GDM1 (cell line): ENCODE results near the gene FAM240B.

Experiments
- DNase-seq: peaks from one replicate; lab custom pipeline; 2025; lab: John Stamatoyannopoulos, UW

FAM240B gene

DNA sequence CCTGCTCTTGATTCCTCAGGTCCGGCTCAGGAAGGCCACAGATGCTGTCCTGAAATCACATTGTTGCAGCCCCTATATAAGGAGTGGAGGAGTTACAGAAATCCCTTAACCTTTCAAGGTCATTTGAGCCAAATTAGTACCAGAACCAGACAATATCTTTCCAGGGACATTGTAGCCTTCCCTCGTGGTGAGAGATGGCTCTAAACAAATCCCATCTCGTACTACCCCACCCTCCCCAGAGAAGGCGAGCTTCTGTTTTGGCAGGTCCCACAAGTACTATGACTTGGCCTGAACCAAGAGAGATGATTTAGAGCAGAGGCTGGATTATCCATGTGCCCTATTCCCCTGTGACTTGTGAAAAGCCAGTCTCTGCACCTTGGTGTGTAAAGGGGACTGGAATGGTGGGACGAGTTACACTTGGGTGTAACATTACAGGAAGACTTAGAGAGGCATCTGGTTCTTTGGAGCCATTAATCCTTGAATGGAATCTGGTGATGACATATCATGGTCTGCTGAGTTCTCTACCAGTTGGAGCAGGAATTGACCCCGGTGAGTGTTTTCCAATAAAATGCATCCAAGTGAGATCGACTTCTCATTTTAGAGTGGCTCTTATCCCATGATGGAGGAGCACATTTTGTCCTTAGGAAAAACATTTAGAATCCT lies at the start of gene FAM240B:
Gene FAM240B (minus strand): TSS at position 51 of the 663 bp plus-strand sequence. CDS start 16,134 bp downstream, outside the sequence.
- no peak for DNase-seq

DNA sequence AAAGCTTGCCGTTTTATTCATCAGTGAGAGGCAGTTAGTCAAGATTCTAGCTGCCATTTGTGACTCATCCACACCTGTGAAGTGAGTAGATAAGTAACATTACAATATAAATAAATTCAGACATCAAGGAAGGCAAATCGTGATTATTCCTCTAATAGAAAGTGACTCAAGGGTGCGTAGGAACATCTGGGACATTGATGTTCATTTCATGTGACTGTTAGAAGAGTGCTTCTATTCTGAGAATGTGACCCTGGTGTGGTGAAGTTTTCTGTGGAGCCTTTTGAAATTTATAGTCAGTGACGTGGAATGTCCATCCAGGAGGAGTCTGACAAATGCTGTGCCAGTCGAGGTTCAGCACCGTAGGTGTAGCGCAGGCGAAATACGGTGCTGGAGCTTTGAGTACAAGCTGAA lies 48.4 kb upstream of the FAM240B start:
- DNase-seq: no peak

DNA sequence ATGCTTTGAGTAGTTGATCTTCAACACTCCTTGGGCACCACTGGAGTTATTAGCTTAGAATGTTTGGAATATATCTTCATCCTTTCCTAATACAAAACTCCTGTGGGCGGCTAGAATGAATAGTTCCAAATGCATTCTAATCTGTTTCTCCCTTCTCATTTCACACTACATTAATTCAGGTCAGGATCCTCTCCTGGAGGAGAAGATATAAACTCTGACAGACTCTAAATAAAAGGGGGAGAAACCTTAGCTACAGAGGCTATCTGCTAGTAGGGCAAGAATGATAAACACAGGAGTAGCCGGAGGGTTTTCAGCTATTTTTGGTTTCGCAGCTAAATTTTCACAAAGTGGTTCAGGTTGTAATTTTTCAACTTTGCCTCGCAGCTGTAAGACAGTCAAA lies 45.2 kb upstream of the FAM240B start:
- no peak for DNase-seq

DNA sequence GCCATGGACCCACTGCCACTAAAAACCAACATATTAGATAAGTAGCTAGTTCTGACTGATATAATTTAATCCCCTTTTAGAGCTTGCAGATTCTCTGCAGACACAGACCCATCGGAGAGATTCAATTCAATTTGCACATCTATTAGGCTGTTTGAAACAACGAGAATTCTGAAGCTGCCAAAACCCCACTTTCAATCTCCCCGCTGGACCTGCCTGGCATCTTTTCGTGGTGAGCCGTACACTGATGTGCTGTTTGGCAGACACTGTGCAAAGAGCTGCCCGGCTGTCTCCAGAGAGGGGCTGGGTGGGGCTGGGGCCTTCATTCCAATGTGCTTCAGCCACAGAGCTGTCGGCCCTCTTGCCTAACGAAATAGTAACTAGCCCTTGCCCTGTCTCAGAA lies 42.1 kb upstream of the FAM240B start:
- DNase-seq: no peak

DNA sequence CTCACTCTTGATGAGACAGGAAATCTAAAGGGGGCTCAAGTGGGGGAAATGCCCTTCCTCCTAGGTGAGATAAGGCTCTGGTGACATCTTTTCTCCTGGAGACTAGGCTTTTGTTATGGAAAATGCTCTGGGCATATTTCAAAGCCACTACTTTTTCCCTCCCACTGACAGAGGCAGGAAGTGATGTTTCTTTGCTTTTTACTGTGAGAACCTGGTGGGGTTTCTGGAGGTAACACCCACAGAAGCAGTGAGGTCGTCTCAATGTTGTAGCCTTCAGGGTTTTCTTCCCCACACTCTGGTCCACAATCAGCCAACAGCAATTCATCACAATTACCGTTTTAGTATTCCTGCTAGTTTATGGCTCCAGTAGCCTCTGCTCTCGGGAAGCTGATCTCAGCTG lies 41.4 kb upstream of the FAM240B start:
- no peak for DNase-seq

DNA sequence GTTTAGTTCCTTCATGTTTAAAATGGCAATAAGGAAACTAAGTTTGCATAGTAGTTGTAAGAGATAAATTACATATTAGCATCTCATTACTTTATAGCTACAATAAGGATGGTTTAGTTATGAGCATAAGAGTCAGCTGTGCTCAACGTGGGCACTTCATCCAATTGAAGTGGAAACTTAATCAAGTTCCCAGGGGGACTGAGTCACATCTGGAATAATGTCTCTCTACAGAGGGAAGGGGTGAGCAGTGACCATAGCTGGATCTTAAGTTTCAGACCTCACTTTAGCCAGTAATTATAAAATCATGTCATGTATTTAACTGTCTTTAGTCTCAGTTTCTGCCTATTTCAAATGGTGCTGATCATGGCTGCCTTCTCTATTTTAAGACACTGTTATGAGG lies 36.8 kb upstream of the FAM240B start:
- DNase-seq: no peak

DNA sequence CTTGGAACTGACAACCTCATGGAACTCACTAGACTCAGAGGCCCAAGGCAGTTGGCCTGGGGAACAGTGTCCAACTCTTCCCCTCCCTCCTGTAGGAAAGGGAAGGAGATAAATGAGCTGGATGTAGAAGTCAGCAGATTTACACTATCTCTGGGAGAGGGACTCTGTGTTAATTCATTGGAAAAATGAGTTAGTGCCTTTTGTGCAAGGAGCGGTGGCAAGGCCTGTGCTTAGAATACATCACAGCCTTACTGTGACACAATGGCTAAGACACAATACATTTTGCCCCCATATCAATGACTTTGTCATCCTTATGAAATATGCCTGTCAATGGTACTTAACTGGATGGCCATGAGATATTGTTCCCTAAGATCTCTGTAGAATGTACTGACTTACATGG lies 28.0 kb upstream of the FAM240B start:
- no peak for DNase-seq

DNA sequence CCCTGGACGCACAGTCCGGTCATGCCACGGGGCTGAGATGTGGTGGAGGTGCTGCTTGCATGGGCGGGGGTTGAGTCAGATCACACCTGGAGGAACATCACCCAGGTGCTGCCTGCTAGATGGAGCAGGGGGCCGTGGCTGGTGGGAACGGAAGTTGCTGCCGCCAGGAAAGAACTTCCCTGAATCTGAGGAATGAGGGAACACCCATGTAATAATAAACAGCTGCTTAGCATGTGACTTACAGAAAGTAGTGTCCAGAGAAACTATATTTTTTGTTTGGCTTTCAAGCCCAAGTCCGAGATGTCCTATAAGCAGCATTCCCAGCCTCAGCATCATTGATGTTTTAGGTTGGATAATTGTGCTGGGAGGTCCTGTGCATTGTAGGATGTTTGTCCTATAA lies 27.1 kb upstream of the FAM240B start:
- DNase-seq: no peak

DNA sequence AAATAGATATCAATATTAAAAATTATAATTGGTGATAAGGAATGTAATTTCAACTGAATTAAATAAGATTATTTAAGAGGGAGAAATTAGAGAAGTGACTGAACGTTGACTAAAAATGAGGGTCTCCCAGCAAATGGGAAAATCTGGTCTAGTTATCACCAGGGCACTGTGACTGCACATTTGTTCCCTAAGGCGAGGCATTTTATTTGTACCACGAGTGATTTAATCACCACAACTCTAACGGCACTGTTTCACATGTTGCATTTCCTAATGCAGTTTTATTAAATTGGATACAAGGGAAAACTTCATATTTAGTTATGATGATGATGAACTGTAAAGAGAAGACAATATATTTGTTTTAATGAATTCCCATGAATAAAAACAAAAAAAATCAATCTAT lies 26.4 kb upstream of the FAM240B start:
- no peak for DNase-seq

DNA sequence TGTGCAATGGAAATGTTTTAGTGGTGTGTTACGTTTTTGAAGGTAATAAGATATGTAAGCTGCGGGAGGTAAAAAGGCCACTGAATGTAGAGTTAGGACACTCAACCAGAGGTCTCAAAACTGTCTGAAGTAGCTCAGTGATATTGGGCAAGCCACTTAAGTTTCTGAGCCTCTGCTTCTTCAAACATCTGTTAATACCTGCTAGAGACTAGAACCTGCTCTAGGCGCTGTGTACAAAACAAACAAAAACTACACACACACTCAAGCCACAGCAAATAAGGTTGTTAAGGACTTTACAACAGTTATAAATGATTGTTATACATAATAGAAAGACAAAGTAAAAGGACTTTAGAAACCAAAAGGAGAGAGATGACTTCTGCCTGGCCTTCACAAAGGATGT lies 24.6 kb upstream of the FAM240B start:
- no peak for DNase-seq

DNA sequence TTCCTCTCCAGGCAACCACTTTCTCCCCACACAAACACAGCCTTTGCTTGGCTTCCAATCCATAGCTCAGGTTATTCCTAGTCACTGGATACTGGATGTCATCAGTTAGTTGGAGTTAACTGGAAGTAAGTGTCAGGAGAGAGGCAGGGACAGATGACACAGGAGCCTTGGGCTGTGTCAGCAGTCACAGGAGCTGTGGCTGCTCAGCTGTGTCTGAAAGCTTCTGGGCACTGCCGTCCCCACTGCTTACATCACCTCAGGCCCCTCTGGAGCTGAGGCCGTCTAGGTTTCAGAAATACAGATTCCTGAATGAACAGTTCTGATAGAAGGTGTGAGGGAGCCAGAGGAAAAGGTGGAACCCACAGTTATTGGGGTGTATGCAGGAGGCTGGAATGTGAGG lies 17.3 kb upstream of the FAM240B start:
- no peak for DNase-seq

DNA sequence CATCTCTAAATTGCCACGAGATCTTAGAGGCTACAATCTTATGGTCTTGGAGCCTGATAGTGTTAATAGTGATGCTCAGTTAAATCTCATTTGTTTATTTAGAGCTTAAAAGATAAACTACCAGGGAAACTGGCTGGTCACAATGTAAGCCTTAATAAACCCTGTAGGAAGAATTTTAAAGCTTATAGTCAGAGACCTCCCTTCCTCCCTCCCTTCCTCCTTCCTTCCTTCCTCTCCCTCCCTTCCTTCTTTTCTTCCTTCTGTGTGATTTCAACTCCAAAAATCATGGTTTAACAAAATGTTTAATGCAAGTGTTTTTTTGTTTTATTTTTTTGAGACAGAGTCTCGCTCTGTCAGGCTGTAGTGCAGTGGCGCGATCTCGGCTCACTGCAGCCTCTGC lies 14.9 kb upstream of the FAM240B start:
- DNase-seq: no peak

DNA sequence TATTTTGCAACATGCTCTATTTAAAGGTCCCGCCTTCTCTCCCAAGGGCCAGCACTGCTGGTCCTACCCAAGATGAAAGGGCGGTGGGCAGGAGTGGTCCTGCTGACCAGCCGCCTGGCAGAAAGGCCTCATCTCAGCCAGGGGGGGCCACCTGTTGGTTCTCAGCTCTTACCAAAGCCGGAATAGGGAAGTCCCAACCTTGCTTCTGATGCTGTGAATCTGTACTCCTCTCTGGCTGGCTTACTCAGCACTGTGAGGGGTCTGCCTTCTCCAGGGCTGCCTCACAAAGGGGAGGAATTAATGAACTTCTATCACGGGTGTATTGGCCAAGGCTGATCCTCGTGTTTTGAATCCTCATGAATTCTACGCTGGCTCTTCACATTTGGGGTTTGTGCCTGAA lies 13.6 kb upstream of the FAM240B start:
- no peak for DNase-seq

DNA sequence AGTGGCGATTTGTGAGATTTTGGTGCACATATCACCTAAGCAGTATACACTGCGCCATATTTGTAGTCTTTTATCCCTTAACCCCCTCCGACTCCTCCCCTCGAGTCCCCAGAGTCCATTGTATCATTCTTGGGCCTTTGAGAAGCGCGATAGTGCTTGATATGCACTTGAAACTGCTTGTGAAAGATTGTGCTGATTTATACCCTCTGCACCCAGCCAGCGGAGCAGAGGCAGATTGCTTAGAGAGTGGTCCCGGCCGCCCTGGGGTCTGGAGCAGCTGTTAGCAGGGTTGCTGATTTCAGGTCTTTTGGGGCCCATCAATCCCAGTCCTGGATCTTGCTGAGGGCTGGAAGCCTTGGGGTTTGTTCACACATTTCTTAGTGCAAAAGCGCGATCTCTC lies 13.0 kb upstream of the FAM240B start:
- no peak for DNase-seq

DNA sequence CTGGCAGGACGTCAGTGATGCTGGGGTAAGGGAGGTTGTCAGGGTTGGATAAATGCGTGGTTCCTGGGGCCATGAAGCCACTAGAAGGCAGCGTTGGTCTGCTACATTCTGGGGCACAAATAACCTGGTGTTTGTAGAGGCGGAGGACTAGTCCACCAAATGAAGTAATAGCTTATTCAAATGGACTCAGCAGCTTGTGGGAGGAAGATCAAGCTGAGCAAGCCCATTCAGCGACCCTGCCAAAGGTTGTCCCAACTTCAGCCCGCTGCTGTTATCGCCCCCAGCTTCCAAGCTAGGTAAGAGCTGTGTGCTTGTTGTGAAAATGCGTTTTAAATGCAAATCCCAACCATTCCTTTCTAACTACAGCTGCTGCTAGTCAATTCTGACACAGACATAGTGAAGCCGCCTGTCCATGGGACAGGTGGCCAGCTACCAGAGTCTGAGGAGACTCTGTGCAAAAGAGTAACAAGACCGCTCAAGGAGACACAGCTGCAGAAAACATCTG lies 7.6 kb upstream of the FAM240B start:
- no peak for DNase-seq

DNA sequence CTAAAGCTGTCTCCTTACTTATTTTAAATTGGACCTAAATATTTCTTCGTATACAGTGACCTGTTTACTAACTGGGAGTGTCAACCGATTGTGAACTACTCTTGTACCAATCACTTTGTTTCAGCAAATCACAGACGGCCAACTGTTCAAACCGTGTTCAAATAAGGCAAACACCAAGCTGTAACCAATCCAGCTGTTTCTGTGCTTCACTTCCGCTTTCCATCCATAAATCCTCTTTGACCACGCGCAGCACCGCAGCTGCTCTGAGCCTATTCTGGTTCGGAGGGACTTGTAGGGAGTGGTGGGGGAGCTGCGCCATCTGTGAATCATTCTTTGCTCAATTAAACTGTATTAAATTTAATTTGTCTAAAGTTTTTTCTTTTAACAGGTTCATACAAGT lies 4.8 kb upstream of the FAM240B start:
- DNase-seq: no peak

DNA sequence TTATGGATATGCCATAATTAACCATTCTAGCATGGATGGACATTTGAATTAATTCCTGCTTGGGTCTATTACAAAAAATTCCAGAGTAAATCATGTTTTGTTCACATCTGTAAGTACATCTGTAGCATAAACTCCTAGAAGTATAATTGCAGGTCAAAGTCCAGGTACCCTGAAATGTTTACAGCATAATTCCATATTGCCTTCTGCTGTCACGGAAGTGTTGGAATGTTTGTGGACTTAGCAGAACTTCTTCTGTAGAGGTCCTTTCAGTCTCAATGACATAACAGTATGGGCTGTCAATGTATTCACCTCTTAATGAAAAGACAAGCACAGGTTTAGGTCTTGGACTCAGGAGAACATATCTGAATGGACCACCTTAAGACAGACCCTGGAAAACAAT lies 1.8 kb downstream of the FAM240B start:
- no peak for DNase-seq

DNA sequence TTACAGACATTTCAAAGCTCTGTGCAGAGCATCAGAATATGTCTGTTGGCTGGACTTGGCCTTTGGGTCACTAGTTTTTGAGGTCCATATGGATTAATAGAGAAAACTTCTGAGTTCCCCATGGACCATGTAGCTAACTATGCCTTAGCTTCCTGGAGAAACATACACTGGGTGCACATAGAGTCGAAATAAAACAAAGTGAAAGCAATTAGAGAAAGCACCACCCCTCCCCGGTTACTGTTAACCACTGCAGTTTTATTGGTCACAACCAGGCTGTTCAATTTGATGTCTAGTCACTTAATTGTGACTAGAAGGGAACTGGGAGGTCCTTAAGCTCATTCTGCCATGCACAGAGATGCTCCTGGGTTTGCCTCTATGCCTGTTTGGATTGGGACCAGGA lies 4.2 kb downstream of the FAM240B start:
- DNase-seq: no peak

DNA sequence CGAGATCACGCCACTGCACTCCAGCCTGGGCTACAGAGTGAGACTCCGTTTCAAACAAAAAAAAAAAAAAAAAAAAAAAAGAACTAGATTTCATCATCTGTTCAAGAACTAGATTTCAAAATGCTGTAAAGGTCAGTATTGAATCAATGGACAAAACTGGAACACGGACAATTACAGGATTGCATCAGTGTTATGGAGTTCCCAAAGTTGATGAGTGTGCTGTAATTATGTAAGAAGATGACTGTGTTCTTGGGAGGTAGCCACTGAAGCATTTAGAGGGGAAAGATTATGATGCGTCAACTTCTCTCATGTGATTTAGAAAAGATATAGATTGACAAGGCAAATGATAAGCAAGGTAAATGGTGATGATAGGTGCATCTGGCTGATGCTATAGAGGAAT lies 6.5 kb downstream of the FAM240B start:
- no peak for DNase-seq

DNA sequence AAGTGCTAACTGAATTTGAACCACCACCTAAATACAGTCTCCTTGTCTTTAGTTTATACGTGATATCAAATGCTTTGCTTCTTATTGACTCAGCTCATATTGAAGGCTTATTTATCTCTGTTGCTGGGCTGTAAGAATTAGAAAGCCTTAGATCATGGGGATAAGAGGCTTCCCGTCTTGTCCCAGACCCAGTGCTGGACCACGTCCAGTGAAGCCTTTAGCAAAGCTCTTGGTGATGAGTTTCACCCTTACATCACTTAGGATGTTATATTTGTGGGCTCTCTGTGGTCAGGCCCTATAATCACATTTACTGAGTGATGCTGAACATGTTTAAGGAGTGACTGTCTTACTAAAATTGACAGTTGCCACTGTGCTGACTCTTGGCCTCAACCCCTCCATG lies 11.2 kb downstream of the FAM240B start:
- DNase-seq: no peak

DNA sequence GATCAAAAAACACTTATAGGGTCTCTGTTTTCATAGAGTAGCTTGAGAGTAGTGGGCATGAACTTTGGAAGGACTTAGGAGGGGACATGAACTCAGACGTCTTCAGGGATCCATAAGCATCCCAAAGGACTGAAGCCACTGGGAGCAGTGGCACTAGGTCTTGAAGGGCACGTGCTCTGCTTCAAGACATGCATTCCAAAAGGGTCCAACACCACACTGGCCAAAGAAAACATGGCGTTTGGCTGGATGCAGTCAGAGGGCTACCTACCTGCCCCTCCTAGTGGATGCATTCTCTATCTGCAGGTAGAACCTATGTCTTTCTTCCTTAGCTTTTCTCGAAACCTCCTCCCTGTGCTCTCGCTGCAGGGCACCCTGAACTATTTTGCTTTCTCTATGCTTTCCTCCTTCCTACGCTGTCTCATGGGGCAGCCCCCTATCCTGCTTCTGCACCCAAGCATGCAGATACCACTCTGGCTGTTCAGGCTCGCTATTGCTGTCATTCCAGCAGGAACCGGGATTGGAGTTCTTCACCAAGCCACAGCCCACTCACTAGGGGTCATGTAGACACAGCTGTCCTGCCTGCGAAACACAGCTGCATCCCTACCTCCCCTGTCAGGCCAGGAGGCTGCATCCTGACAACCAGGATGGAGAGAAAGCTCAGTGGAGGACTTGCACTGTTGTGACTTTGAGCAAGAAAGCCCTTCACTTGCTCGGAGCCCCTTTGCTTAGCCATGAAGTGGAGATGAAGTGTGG lies 11.9 kb downstream of the FAM240B start:
- DNase-seq: no peak

DNA sequence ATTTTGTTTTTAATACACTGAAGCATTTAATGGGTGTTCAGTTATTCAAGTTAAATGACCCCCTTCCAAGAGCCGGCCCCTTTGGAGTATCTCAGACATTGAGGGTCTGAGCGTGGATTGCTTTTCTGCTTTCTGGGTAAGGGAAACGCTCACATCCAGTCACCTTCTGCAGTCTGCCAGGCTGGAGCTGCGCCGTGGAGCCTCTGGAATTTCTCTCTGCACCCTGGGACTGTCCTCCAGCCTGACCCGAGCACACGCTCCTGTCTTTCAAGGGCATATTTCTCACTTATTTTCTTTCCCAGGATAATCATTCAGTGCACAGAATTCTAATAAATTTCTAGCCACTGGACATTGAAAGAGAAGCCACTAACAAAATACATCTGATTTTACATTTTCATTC lies 13.4 kb downstream of the FAM240B start:
- DNase-seq: no peak

DNA sequence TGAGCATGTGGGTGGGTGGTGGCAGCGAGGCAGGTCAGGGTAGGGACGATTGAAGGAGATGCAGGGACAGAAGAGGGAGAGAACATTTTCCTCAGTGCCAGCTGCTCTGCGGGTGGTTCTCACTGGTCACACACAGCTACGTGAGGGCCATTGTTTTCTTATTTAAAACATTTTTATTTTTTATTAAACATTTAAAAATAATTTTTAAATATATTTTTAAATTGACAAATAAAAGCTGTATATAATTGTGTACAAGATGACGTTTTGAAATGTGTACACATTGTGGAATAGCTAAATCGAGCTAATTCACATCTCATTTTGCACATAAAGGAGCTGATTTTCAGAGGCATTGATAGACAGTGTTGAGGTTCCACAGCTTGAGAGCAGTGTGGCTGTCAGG lies 14.0 kb downstream of the FAM240B start:
- DNase-seq: no peak

DNA sequence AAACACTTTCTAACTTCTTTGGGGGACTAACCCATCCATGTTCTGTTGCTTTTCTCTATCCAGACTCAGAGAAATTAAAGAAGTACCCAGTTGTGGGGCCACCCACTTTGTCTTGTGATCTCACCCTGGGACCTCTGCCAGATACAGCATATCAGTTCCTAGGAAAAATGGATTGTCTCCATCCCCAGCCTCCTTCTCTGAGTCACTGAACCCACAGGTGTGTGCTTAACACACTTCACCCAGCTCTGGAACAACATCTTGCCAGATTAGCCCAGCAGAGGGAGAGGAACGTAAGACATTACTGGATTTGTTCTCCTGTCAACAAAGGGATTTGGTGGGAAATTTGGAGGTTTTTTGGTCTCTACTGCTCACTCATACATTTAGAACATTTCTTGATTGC lies 19.2 kb downstream of the FAM240B start:
- no peak for DNase-seq
